HepG2 (cell line): ENCODE results near the gene DGCR8. TPM values are rescaled to one million over a fixed set of nuclear protein-coding genes. Genes with fewer than 3 reads are reported as not detected.

Source experiments
- ATAC-seq: fragments of 200-7000 bp; cut with Tn5 transposase; 3 replicates; pipeline ENCODE4 v1.9.1; 2020; ENCODE audit warnings: mild to moderate bottlenecking, moderate library complexity
- BruUV-seq: library from RNA; stranded (reverse); fragments of 400-500 nt; replicated peaks from 2 replicates; lab custom pipeline; 2021; lab: Mats Ljungman, UMichigan
- CTCF ChIA-PET: fragments of 300-600 bp; formaldehyde crosslinking; extraction: SDS; loops from one replicate; lab custom pipeline; 2021; ENCODE audit warnings: low total read pairs, inconsistent platforms, low intra/inter-chr PET ratio; lab: Yijun Ruan, JAX
- POLR2A ChIA-PET: fragments of 350-600 bp; sonication (Branson Sonifier 250); formaldehyde crosslinking; loops from one replicate; lab custom pipeline; 2020; ENCODE audit warnings: antibody characterized with exemption, inconsistent platforms; lab: Yijun Ruan, JAX
- DNase-seq: peaks from one replicate; pipeline ENCODE4 v3.0.0-alpha.2; 2015; ENCODE audit warnings: low spot score
- FAIRE-seq: peaks from 3 replicates; lab custom pipeline; 2011; peaks lifted over from hg19 to GRCh38; lab: Jason Lieb, UNC
- H2AFZ ChIP-seq: one replicate; pipeline ENCODE4 v1.6.1; 2011; ENCODE audit warnings: low read length, inconsistent platforms
- H3K27ac ChIP-seq: fragments of 300-600 bp; 3 replicates; pipeline ENCODE4 v1.8.0; 2011; ENCODE audit warnings: mixed run types, mild to moderate bottlenecking, mixed read lengths, low read length, inconsistent platforms; ENCODE audit not compliant: insufficient read depth; ENCODE audit errors: extremely low read length
- H3K27me3 ChIP-seq, 2 experiments: fragments of 200-600 bp in 1 of 2; 2 replicates in 1 of 2; 3 replicates in 1 of 2; pipeline versions ENCODE4 v1.6.0 to v1.8.0; 2011; ENCODE audit warnings: low read length in 2 of 2, mild to moderate bottlenecking in 2 of 2, moderate library complexity in 2 of 2, inconsistent platforms in 1 of 2; ENCODE audit not compliant: insufficient read depth in 2 of 2, control insufficient read depth in 1 of 2
- H3K36me3 ChIP-seq, 2 experiments: fragments of 200-600 bp in 1 of 2; replicated peaks in 1 of 2; 2 replicates in 1 of 2; 3 replicates in 1 of 2; pipeline versions ENCODE4 v1.5.1 to v1.8.0; 2011; ENCODE audit warnings: low read length in 2 of 2, inconsistent platforms in 1 of 2; ENCODE audit not compliant: insufficient read depth in 2 of 2, control insufficient read depth in 1 of 2
- H3K4me1 ChIP-seq: 2 replicates; pipeline ENCODE4 v1.5.1; 2012; ENCODE audit warnings: low read length, inconsistent platforms; ENCODE audit not compliant: insufficient read depth
- H3K4me2 ChIP-seq: 2 replicates; pipeline ENCODE4 v1.6.0; 2011; ENCODE audit warnings: low read depth, low read length, inconsistent platforms
- H3K4me3 ChIP-seq, 3 experiments: fragments of 200-600 bp in 1 of 3; sonication (generic), shearing (Covaris generic) in 1 of 3; replicated peaks in 1 of 3; 2 replicates each; pipeline ENCODE4 v1.5.1; 2011 to 2016; ENCODE audit warnings: low read length in 3 of 3, inconsistent platforms in 2 of 3, low read depth in 2 of 3, mild to moderate bottlenecking in 2 of 3, control low read depth in 1 of 3, mixed read lengths in 1 of 3; ENCODE audit not compliant: insufficient read depth in 1 of 3
- H3K79me2 ChIP-seq: one replicate; pipeline ENCODE4 v1.6.1; 2011; ENCODE audit warnings: low read length, inconsistent platforms; ENCODE audit not compliant: insufficient read depth
- H3K9ac ChIP-seq: 2 replicates; pipeline ENCODE4 v1.6.0; 2011; ENCODE audit warnings: mild to moderate bottlenecking, low read depth, low read length, inconsistent platforms; ENCODE audit not compliant: insufficient read depth
- H3K9me3 ChIP-seq: 2 replicates; pipeline ENCODE4 v1.5.1; 2012; ENCODE audit warnings: mild to moderate bottlenecking, low read length
- H4K20me1 ChIP-seq: 2 replicates; pipeline ENCODE4 v1.6.0; 2011; ENCODE audit warnings: inconsistent platforms, mild to moderate bottlenecking, low read length, moderate library complexity; ENCODE audit not compliant: insufficient read depth
- EHMT2 ChIP-seq: fragments of 200-600 bp; sonication (generic); IDR thresholded peaks from 2 replicates; pipeline ENCODE4 v1.7.0; 2017; ENCODE audit warnings: antibody characterized with exemption, low read depth, low read length, borderline replicate concordance
- HCFC1 ChIP-seq: fragments of 150-350 bp; IDR thresholded peaks from 2 replicates; pipeline ENCODE4 v1.6.1; 2014; ENCODE audit warnings: low read depth, low read length
- HDAC1 ChIP-seq: sonication (generic); formaldehyde crosslinking; IDR thresholded peaks from 2 replicates; pipeline ENCODE4 v1.5.1; 2020; ENCODE audit warnings: mild to moderate bottlenecking, missing genetic modification reagents
- MIER3 ChIP-seq: IDR thresholded peaks from 2 replicates; pipeline ENCODE4 v1.6.1; 2016; ENCODE audit warnings: missing compliant biosample characterization, borderline replicate concordance
- NCOA5 ChIP-seq: sonication (generic); formaldehyde crosslinking; IDR thresholded peaks from 2 replicates; pipeline ENCODE4 v1.4.0; 2020; ENCODE audit warnings: missing genetic modification reagents
- PTBP1 ChIP-seq: fragments of 200-400 bp; formaldehyde crosslinking; IDR thresholded peaks from 2 replicates; pipeline ENCODE4 v1.6.1; 2018; ENCODE audit warnings: low read length, low read depth; ENCODE audit not compliant: poor library complexity, severe bottlenecking
- RBM22 ChIP-seq: fragments of 200-400 bp; formaldehyde crosslinking; optimal IDR thresholded peaks from 2 replicates; pipeline ENCODE3; 2017; ENCODE audit warnings: mild to moderate bottlenecking, low read length, moderate library complexity
- SP140L ChIP-seq: sonication (generic); formaldehyde crosslinking; IDR thresholded peaks from 2 replicates; pipeline ENCODE4 v1.4.0; 2020; ENCODE audit warnings: missing genetic modification reagents, borderline replicate concordance
- ZBTB8A ChIP-seq: sonication (generic); formaldehyde crosslinking; IDR thresholded peaks from 2 replicates; pipeline ENCODE4 v1.4.0; 2020; ENCODE audit warnings: mild to moderate bottlenecking, low read depth, missing genetic modification reagents, borderline replicate concordance
- ZNF34 ChIP-seq: sonication (generic); formaldehyde crosslinking; IDR thresholded peaks from 2 replicates; pipeline ENCODE4 v1.4.0; 2020; ENCODE audit warnings: mild to moderate bottlenecking, missing genetic modification reagents, borderline replicate concordance
- WGBS: methylation state at CpG from one replicate; pipeline ENCODE4 v1.1.6; 2017; ENCODE audit warnings: low lambda C conversion rate; 5-methylcytosine and 5-hydroxymethylcytosine counted together
- in situ Hi-C: cut with HindIII; loops from 2 replicates; pipeline ENCODE4 v1.10.0; 2017; ENCODE audit warnings: low pct_unique_long_range_greater_than_20kb; ENCODE audit not compliant: extremely low pct_ligation_motif_present
- intact Hi-C: fragments of 100-400 bp; cut with micrococcal nuclease; formaldehyde crosslinking; loops from one replicate; pipeline ENCODE4 v1.10.0; 2022; ENCODE audit not compliant: unreplicated experiment
- polyA plus RNA-seq, 8 experiments: library from polyadenylated mRNA; depleted of rRNA in 3 of 8; stranded (reverse) in 7 of 8; unstranded in 1 of 8; fragments of >200 nt; fragmentation: Illumina TruSeq in 4 of 8; extraction: Trizol in 4 of 8; gene quantifications; 2 replicates each; pipeline versions ENCODE4 v1.2.1 to v1.2.3, GENCODE V29; 2011 to 2016; ENCODE audit warnings: low read depth in 4 of 8, missing spikeins in 1 of 8, mixed read lengths in 1 of 8; ENCODE audit not compliant: insufficient read depth in 1 of 8
- total RNA-seq, 5 experiments: library from RNA; depleted of rRNA; stranded (reverse); fragments of >200 nt; fragmentation: Illumina TruSeq; extraction: Trizol; gene quantifications; 2 replicates each; pipeline ENCODE4 v1.2.3, GENCODE V29; 2016; ENCODE audit warnings: low read depth in 1 of 5
- TF ChIP-seq, protein P1 (sequence below): sonication (generic); formaldehyde crosslinking; IDR thresholded peaks from 2 replicates; pipeline ENCODE4 v1.5.1; 2020; ENCODE audit warnings: missing genetic modification reagents, mild to moderate bottlenecking, borderline replicate concordance
- TF ChIP-seq, protein P2 (sequence below): IDR thresholded peaks from 2 replicates; pipeline ENCODE4 v1.6.1; 2012; ENCODE audit warnings: low read depth, low read length, improper control_type of control experiment
- TF ChIP-seq, protein P3 (sequence below): sonication (generic); formaldehyde crosslinking; IDR thresholded peaks from 2 replicates; pipeline ENCODE4 v1.4.0; 2020; ENCODE audit warnings: missing genetic modification reagents, mild to moderate bottlenecking, borderline replicate concordance

Gene DGCR8
- total and polyA plus RNA-seq, 2 of the 13 experiments (the other 11 are each of a cell fraction or from before 2014, with no cell fraction given) = 10.2 to 23.2 TPM

- TF ChIP-seq, protein P1, sequence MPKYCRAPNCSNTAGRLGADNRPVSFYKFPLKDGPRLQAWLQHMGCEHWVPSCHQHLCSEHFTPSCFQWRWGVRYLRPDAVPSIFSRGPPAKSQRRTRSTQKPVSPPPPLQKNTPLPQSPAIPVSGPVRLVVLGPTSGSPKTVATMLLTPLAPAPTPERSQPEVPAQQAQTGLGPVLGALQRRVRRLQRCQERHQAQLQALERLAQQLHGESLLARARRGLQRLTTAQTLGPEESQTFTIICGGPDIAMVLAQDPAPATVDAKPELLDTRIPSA (CRISPR knock-in tag) = no peak
- no peak for TF ChIP-seq EHMT2
Observed at GRCh38 chr22:20150381-20151275, 70.6 kb downstream of the DGCR8 start, which contains the start of gene CCDC188 (continued).

DNA sequence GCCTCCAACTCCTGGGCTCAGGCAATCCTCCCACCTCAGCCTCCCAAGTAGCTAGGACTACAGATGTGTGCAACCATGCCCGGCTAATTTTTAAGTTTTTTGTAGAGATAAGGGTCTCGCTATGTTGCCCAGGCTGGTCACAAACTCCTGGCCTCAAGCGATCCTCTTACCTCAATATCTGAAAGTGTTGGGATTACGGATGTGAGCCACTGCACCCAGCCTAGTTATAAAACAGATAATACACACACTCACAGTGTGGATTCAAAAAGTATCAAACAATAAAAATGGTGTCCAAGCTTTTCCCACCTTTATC is 71.2 kb downstream of the DGCR8 start:
- ChIA-PET POLR2A (interaction anchor here (0.6 kb wide), 1 partner anchor 208 kb away, joined by 3 read pairs; no protein-coding TSS in a partner anchor), CTCF (no interaction called here)
- no peaks in the 10 kb centered on the region for H4K20me1 ChIP-seq
- no peak overlapping the region for H3K27ac ChIP-seq
- in situ Hi-C loops (loop anchor here (10.0 to 25.0 kb wide), 2 partner anchors 84 to 1189 kb away; no protein-coding TSS in a partner anchor), intact Hi-C loops (no loop called here)
- H3K79me2 ChIP-seq = no peaks in the 10 kb centered on the region
- ATAC-seq = no peak
- no peak overlapping the region for H3K4me2 ChIP-seq
- no peak overlapping the region for H3K4me3 ChIP-seq
- peaks cover 10 to 32% of the 10 kb centered on the region in 2 experiments for H3K27me3 ChIP-seq
- H3K9me3 ChIP-seq = no peaks in the 10 kb centered on the region
- 0 out of 2 replicates have a peak, but pooled peaks cover 12% of the 10 kb centered on the region for H3K4me1 ChIP-seq
- no peaks in the 10 kb centered on the region for H3K36me3 ChIP-seq
- 54% methylated on average over 4 of the region's 4 CpGs for WGBS
- TF ChIP-seq RBM22 (no peak), HCFC1 (no peak), PTBP1 (no peak), HDAC1 (CRISPR knock-in tag) (no peak), ZBTB8A (CRISPR knock-in tag) (no peak), MIER3 (CRISPR knock-in tag) (no peak), NCOA5 (CRISPR knock-in tag) (no peak), ZNF34 (CRISPR knock-in tag) (no peak), SP140L (CRISPR knock-in tag) (no peak)
- TF ChIP-seq, protein P2, sequence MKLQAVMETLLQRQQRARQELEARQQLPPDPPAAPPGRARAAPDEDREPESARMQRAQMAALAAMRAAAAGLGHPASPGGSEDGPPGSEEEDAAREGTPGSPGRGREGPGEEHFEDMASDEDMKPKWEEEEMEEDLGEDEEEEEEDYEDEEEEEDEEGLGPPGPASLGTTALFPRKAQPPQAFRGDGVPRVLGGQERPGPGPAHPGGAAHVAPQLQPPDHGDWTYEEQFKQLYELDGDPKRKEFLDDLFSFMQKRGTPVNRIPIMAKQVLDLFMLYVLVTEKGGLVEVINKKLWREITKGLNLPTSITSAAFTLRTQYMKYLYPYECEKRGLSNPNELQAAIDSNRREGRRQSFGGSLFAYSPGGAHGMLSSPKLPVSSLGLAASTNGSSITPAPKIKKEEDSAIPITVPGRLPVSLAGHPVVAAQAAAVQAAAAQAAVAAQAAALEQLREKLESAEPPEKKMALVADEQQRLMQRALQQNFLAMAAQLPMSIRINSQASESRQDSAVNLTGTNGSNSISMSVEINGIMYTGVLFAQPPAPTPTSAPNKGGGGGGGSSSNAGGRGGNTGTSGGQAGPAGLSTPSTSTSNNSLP = no peak
- TF ChIP-seq, protein P3, sequence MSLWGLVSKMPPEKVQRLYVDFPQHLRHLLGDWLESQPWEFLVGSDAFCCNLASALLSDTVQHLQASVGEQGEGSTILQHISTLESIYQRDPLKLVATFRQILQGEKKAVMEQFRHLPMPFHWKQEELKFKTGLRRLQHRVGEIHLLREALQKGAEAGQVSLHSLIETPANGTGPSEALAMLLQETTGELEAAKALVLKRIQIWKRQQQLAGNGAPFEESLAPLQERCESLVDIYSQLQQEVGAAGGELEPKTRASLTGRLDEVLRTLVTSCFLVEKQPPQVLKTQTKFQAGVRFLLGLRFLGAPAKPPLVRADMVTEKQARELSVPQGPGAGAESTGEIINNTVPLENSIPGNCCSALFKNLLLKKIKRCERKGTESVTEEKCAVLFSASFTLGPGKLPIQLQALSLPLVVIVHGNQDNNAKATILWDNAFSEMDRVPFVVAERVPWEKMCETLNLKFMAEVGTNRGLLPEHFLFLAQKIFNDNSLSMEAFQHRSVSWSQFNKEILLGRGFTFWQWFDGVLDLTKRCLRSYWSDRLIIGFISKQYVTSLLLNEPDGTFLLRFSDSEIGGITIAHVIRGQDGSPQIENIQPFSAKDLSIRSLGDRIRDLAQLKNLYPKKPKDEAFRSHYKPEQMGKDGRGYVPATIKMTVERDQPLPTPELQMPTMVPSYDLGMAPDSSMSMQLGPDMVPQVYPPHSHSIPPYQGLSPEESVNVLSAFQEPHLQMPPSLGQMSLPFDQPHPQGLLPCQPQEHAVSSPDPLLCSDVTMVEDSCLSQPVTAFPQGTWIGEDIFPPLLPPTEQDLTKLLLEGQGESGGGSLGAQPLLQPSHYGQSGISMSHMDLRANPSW = no peak
- H2AFZ ChIP-seq = no peak overlapping the region
- no TSS peak for BruUV-seq
- DNase-seq = no peak
- no peak for FAIRE-seq
- no peak overlapping the region for H3K9ac ChIP-seq
